GM12874 (cell line): Measurements from ENCODE around the gene ATP6V0E2.

Experiments
- TF ChIP-seq, protein P1 (sequence below): IDR thresholded peaks from 2 replicates; pipeline ENCODE4 v1.5.1; 2011; ENCODE audit warnings: low read depth, mild to moderate bottlenecking, control low read depth, low read length, moderate library complexity; ENCODE audit not compliant: insufficient read depth

The ATP6V0E2 gene

GRCh38 chr7:149873074-149873969 is at the start of gene ATP6V0E2:
Gene ATP6V0E2, plus strand, starts transcription at chr7:149873969. Its CDS starts 97 bp downstream, at chr7:149874066.
- TF ChIP-seq, protein P1, sequence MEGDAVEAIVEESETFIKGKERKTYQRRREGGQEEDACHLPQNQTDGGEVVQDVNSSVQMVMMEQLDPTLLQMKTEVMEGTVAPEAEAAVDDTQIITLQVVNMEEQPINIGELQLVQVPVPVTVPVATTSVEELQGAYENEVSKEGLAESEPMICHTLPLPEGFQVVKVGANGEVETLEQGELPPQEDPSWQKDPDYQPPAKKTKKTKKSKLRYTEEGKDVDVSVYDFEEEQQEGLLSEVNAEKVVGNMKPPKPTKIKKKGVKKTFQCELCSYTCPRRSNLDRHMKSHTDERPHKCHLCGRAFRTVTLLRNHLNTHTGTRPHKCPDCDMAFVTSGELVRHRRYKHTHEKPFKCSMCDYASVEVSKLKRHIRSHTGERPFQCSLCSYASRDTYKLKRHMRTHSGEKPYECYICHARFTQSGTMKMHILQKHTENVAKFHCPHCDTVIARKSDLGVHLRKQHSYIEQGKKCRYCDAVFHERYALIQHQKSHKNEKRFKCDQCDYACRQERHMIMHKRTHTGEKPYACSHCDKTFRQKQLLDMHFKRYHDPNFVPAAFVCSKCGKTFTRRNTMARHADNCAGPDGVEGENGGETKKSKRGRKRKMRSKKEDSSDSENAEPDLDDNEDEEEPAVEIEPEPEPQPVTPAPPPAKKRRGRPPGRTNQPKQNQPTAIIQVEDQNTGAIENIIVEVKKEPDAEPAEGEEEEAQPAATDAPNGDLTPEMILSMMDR = no peak

- TF ChIP-seq, protein P1 = no peak
These were observed 49.4 kb upstream of the ATP6V0E2 start for GRCh38 chr7:149824301-149824741.

DNA sequence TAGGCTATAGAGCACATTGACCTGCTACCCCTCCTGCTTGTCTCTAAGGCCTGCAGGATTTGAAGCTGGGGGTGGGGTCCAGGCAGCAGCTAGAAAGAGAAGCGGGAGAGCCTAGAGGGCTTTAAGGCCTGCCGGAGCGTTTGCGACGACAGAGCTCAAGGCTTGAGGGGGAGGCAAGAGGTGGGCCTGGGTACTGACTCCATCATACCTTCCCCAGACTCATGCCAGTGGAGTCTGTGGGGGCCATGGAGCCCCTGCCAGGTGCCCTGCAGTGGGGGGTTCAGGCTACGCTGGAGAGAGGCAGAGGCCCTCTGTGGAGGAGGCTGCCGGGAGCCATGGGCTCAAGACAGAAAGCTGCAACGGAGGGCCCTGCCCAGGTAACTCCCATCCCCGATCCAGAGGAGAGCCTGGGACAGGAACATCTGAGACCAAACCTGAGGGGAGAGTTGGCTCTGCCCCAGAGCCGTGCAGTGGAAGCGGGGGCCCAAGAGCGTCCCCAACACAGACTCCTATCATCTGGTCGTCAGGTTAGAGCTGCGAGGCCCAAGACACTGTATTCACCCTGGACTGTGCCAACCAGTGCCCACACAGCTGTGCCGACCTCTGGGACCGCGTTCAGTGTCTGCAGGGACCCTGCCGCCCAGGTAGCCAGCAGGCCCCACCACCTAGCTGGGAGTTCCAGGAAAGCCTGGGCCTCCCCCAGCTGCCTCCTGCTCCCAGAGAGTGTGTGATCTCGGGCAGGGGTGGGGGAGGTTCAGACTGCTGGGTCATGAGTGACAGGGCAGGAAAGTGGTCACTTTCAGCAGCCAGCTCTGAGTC is 48.8 kb upstream of the ATP6V0E2 start:
- TF ChIP-seq, protein P1 = no peak

GRCh38 chr7:149825567-149826343 is 48.0 kb upstream of the ATP6V0E2 start:
- TF ChIP-seq, protein P1 = no peak

GRCh38 chr7:149826344-149827088 is 47.3 kb upstream of the ATP6V0E2 start:
- TF ChIP-seq, protein P1 = no peak

DNA sequence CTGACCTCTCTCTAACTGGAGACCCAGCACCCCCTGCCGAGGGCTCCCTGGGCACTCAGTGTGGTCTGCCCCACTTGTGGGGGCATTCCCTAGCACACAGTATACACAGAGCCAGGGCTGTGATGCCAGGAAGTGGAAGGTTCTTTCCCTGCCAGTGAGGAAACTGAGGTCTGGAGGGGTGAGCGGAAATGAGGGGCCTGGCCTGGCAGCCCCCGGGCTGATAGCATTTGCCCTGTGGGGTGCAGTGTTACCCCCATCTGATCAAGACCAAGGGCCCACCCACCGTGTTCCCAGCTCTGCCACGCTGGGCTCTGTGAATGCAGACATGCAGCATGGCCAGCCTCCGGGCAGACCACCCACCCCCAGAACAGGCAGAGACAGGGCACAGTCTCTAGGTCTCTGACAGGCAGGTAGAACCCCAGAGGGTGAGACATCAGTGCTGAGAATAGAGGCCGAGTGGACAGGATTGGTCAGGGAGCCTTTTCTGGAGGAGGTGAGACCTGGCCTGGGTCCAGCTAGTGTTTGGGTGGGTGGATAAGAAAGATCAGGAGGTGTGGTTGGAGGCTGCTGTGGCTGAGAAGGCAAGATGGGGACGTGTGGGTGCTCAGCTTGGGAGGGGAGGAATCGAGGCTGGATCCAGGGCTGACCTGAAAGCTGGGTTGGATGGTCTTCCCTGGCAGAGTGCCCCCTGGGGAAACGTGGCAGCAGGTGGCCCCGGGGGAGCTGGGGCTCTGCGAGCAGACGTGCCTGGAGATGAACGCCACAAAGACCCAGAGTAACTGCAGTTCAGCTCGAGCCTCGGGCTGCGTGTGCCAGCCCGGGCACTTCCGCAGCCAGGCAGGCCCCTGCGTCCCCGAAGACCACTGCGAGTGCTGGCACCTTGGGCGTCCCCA is 46.4 kb upstream of the ATP6V0E2 start:
- TF ChIP-seq, protein P1 = no peak
